GM12865 (cell line): ENCODE measurements around the gene RBM20.

ENCODE experiments used
- DNase-seq: peaks from one replicate; pipeline ENCODE4 v3.0.0; 2010; ENCODE audit warnings: low read depth
- H3K4me3 ChIP-seq: 2 replicates; pipeline ENCODE4 v1.5.1; 2011; ENCODE audit warnings: mild to moderate bottlenecking, low read depth, low read length, control low read depth
- CTCF ChIP-seq: IDR thresholded peaks from 2 replicates; pipeline ENCODE4 v1.5.1; 2011; ENCODE audit warnings: low read length, control low read depth, low read depth, inconsistent platforms; ENCODE audit not compliant: insufficient read depth; ENCODE audit errors: missing control alignments

RBM20 gene

GRCh38 chr10:110747609-110748464, 103.7 kb downstream of the RBM20 start:
- no peak for TF ChIP-seq CTCF
- peak; percentile 73 for DNase-seq
- H3K4me3 ChIP-seq = peak overlapping the region; percentile 27

GRCh38 chr10:110748970-110749369, 104.8 kb downstream of the RBM20 start:
- no peak for DNase-seq
- no peak for TF ChIP-seq CTCF
- no peak overlapping the region for H3K4me3 ChIP-seq

GRCh38 chr10:110750931-110751330, 106.8 kb downstream of the RBM20 start:
- TF ChIP-seq CTCF = no peak
- no peak overlapping the region for H3K4me3 ChIP-seq
- no peak for DNase-seq

GRCh38 chr10:110751850-110752249, 107.7 kb downstream of the RBM20 start:
- TF ChIP-seq CTCF = no peak
- peak; percentile 48 for DNase-seq
- H3K4me3 ChIP-seq = no peak overlapping the region

GRCh38 chr10:110753462-110753861, 109.3 kb downstream of the RBM20 start:
- no peak for TF ChIP-seq CTCF
- no peak overlapping the region for H3K4me3 ChIP-seq
- no peak for DNase-seq

- H3K4me3 ChIP-seq = no peak overlapping the region
- no peak for TF ChIP-seq CTCF
- DNase-seq = peak; percentile 44
These were observed 110.4 kb downstream of the RBM20 start for GRCh38 chr10:110754375-110755105.

GRCh38 chr10:110755781-110756180, 111.6 kb downstream of the RBM20 start:
- no peak overlapping the region for H3K4me3 ChIP-seq
- DNase-seq = no peak
- no peak for TF ChIP-seq CTCF
